SK-N-SH (cell line): ENCODE data around the gene TAS2R31. TPM values are rescaled to one million over a fixed set of nuclear protein-coding genes. Genes with fewer than 3 reads are reported as not detected.
"Not testable (repeated sequence)": the region's sequence is repeated elsewhere in the genome, so short reads cannot be mapped to it uniquely, and the experiment has no call there.

Experiments used
- CTCF ChIA-PET: fragments of 300-600, 350-600 bp; formaldehyde crosslinking; extraction: SDS; loops from one replicate; lab custom pipeline; 2021; lab: Yijun Ruan, JAX
- POLR2A ChIA-PET: fragments of 350-600 bp; sonication (Branson Sonifier 250); formaldehyde crosslinking; extraction: SDS; loops from one replicate; lab custom pipeline; 2020; ENCODE audit warnings: antibody characterized with exemption, inconsistent platforms; lab: Yijun Ruan, JAX
- DNase-seq: peaks from one replicate; pipeline ENCODE4 v3.0.0; 2012
- H2AFZ ChIP-seq: fragments of 200-600 bp; sonication (generic); 2 replicates; pipeline ENCODE4 v1.8.1; 2016; ENCODE audit warnings: antibody characterized with exemption, mild to moderate bottlenecking, low read depth
- H3F3A ChIP-seq: fragments of 200-600 bp; sonication (generic); replicated peaks from 2 replicates; pipeline ENCODE3; 2016; ENCODE audit warnings: antibody characterized with exemption, mild to moderate bottlenecking; ENCODE audit not compliant: insufficient read depth
- H3K27ac ChIP-seq, 2 experiments: fragments of 200-500 bp in 1 of 2; fragments of 200-600 bp in 1 of 2; sonication (Bioruptor generic) in 1 of 2; sonication (generic), shearing (Covaris generic) in 1 of 2; 2 replicates each; pipeline versions ENCODE4 v1.5.1 to v1.6.1; 2014 to 2016; ENCODE audit warnings: low read depth in 2 of 2, inconsistent platforms in 1 of 2, low read length in 1 of 2, mild to moderate bottlenecking in 1 of 2, mixed read lengths in 1 of 2
- H3K27me3 ChIP-seq: fragments of 200-600 bp; sonication (generic), shearing (Covaris generic); 2 replicates; pipeline ENCODE4 v1.6.1; 2016; ENCODE audit warnings: mixed run types; ENCODE audit not compliant: insufficient read depth
- H3K36me3 ChIP-seq, 2 experiments: fragments of 200-500 bp in 1 of 2; fragments of 200-600 bp in 1 of 2; sonication (Bioruptor generic) in 1 of 2; sonication (generic) in 1 of 2; replicated peaks in 1 of 2; 2 replicates each; pipeline versions ENCODE3 to v1.5.1; 2014 to 2016; ENCODE audit warnings: low read length in 1 of 2, mild to moderate bottlenecking in 1 of 2; ENCODE audit not compliant: insufficient read depth in 2 of 2, control insufficient read depth in 1 of 2
- H3K4me1 ChIP-seq, 2 experiments: fragments of 200-500 bp in 1 of 2; fragments of 200-600 bp in 1 of 2; sonication (Bioruptor generic) in 1 of 2; sonication (generic), shearing (Covaris generic) in 1 of 2; 2 replicates each; pipeline versions ENCODE4 v1.5.1 to v1.6.1; 2014 to 2016; ENCODE audit warnings: low read depth in 1 of 2, low read length in 1 of 2, mixed run types in 1 of 2; ENCODE audit not compliant: insufficient read depth in 2 of 2, control insufficient read depth in 1 of 2
- H3K4me2 ChIP-seq: fragments of 200-600 bp; sonication (generic), shearing (Covaris generic); 2 replicates; pipeline ENCODE4 v1.6.1; 2017; ENCODE audit warnings: mixed run types
- H3K4me3 ChIP-seq, 2 experiments: fragments of 200-500 bp in 1 of 2; fragments of 200-600 bp in 1 of 2; sonication (Bioruptor generic) in 1 of 2; sonication (generic), shearing (Covaris generic) in 1 of 2; 2 replicates each; pipeline versions ENCODE4 v1.5.1 to v1.8.1; 2014 to 2016; ENCODE audit warnings: low read depth in 2 of 2, inconsistent platforms in 1 of 2, low read length in 1 of 2, mild to moderate bottlenecking in 1 of 2, mixed read lengths in 1 of 2, moderate library complexity in 1 of 2
- H3K79me2 ChIP-seq: fragments of 200-600 bp; sonication (generic); 2 replicates; pipeline ENCODE4 v1.8.1; 2017; ENCODE audit warnings: mild to moderate bottlenecking; ENCODE audit not compliant: insufficient read depth
- H3K9ac ChIP-seq: fragments of 200-600 bp; sonication (generic); 2 replicates; pipeline ENCODE4 v1.6.1; 2017; ENCODE audit warnings: mixed run types
- H3K9me2 ChIP-seq: fragments of 200-600 bp; sonication (generic); 2 replicates; pipeline ENCODE4 v1.6.1; 2017; ENCODE audit warnings: mixed run types
- H3K9me3 ChIP-seq: fragments of 200-600 bp; sonication (generic); 2 replicates; pipeline ENCODE4 v1.6.1; 2017; ENCODE audit warnings: mixed run types, mild to moderate bottlenecking, moderate library complexity
- H4K20me1 ChIP-seq: fragments of 200-600 bp; sonication (generic); 2 replicates; pipeline ENCODE4 v1.6.1; 2017; ENCODE audit warnings: mild to moderate bottlenecking, mixed run types; ENCODE audit not compliant: insufficient read depth
- CHD2 ChIP-seq: fragments of 150-350 bp; IDR thresholded peaks from 2 replicates; pipeline ENCODE4 v1.6.1; 2018; ENCODE audit warnings: low read length; ENCODE audit not compliant: partially characterized antibody
- ELF1 ChIP-seq: IDR thresholded peaks from 2 replicates; pipeline ENCODE4 v1.4.0; 2012
- FOXJ3 ChIP-seq: sonication (generic); formaldehyde crosslinking; IDR thresholded peaks from 2 replicates; pipeline ENCODE4 v1.5.1; 2020; ENCODE audit warnings: mild to moderate bottlenecking, missing genetic modification reagents
- JUND ChIP-seq: IDR thresholded peaks from 2 replicates; pipeline ENCODE4 v1.4.0; 2012
- MEF2A ChIP-seq: IDR thresholded peaks from 2 replicates; pipeline ENCODE4 v1.4.0; 2012; ENCODE audit warnings: low read depth, borderline replicate concordance
- MXI1 ChIP-seq: IDR thresholded peaks from 2 replicates; pipeline ENCODE4 v1.6.1; 2012; ENCODE audit warnings: mild to moderate bottlenecking, low read depth, low read length, improper control_type of control experiment
- NFIC ChIP-seq: IDR thresholded peaks from 2 replicates; pipeline ENCODE4 v1.4.0; 2012; ENCODE audit warnings: borderline replicate concordance
- PBX3 ChIP-seq: IDR thresholded peaks from 2 replicates; pipeline ENCODE4; 2012
- RCOR1 ChIP-seq: fragments of 150-350 bp; IDR thresholded peaks from 2 replicates; pipeline ENCODE4 v1.6.1; 2017; ENCODE audit warnings: antibody characterized with exemption, low read length
- RFX5 ChIP-seq: IDR thresholded peaks from 2 replicates; pipeline ENCODE4 v1.6.1; 2012; ENCODE audit warnings: mild to moderate bottlenecking, improper control_type of control experiment, low read length
- SIN3A ChIP-seq: IDR thresholded peaks from 2 replicates; pipeline ENCODE4 v1.6.1; 2012; ENCODE audit warnings: low read depth, mild to moderate bottlenecking, low read length, moderate library complexity, borderline replicate concordance
- TCF12 ChIP-seq: IDR thresholded peaks from 2 replicates; pipeline ENCODE4 v1.4.0; 2012
- USF2 ChIP-seq: fragments of 150-350 bp; IDR thresholded peaks from 2 replicates; pipeline ENCODE4 v1.6.1; 2017; ENCODE audit warnings: antibody characterized with exemption, low read length, low read depth, borderline replicate concordance
- YY1 ChIP-seq: IDR thresholded peaks from 2 replicates; pipeline ENCODE4 v1.4.0; 2012; ENCODE audit warnings: low read depth, mild to moderate bottlenecking
- WGBS: methylation state at CpG from one replicate; pipeline ENCODE4 v1.1.6; 2017; ENCODE audit warnings: low lambda C conversion rate; 5-methylcytosine and 5-hydroxymethylcytosine counted together
- polyA plus RNA-seq, 3 experiments: library from polyadenylated mRNA; depleted of rRNA; stranded (reverse); fragments of >200 nt; gene quantifications; 2 replicates each; pipeline ENCODE4 v1.2.3, GENCODE V29; 2012
- TF ChIP-seq, protein P1 (sequence below): IDR thresholded peaks from 2 replicates; pipeline ENCODE4 v1.6.1; 2012; ENCODE audit warnings: mild to moderate bottlenecking, low read depth, low read length, moderate library complexity
- TF ChIP-seq, protein P2 (sequence below): IDR thresholded peaks from 2 replicates; pipeline ENCODE4 v1.4.0; 2012; ENCODE audit warnings: low read depth

The TAS2R31 gene
- polyA plus RNA-seq, 1 of the 3 experiments (the other 2 are of a cell fraction) = 0.16 TPM

DNA sequence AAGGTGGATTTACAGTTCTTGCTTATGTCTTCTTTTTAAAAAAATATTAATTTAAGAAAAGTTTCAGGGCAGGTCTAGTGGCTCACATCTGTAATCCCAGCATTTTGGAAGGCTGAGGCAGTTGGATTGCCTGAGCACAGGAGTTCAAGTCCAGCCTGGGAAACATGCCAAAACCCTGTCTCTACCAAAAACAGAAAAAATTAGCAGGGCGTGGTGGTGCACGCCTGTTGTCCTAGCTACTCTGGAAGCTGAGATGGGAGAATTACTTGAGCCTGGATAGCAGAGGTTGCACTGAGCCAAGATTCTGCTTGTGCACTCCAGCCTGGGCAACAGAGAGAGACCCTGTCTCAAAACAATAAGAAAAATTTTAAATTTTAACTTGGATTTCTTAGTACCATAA lies 36.3 kb upstream of the TAS2R31 start (continued):
- no peak for TF ChIP-seq YY1
- no peak for TF ChIP-seq PBX3
- TF ChIP-seq, all 33 proteins: peak for 0

DNA sequence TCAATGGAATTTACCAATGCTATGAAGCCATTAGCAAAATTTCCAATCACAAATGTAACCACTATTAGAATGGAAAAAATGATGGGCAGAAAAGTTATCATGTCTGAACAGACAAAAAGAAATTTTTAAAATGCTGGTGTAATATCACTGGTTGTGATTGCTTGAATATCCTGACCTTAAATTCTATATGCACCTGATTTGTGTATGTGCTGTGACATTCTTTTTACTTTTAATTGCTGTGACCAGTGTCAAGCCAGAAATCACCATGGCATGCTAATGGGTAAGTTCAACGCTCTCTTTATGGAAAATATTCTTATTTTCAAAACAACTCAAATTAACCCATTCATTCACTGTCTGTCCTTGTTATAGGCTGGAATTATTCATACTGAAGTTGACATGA lies 31.0 kb upstream of the TAS2R31 start, which contains the start of gene TAS2R46:
TSS of gene TAS2R46 (minus strand) at position 101 of the 400 bp plus-strand sequence. CDS start at position 101, 0 bp downstream.
- 100% methylated on average over 1 of the region's 1 CpG for WGBS
- CTCF ChIA-PET, H3K9ac ChIP-seq: not testable (repeated sequence)

GRCh38 chr12:11059784-11060183 lies 28.6 kb upstream of the TAS2R31 start:
- Histone ChIP-seq H3K9me2 (no peaks in the 10 kb centered on the region), H4K20me1 (peaks cover 11% of the 10 kb centered on the region; the same call in 1 of the 2 replicates), H3K27me3 (no peaks in the 10 kb centered on the region), H3K9ac (no peak overlapping the region), H3K27ac (no peak overlapping the region), H3F3A (no peaks in the 10 kb centered on the region), H3K4me3 (no peak overlapping the region), H3K36me3 (peaks cover 2 to 4% of the 10 kb centered on the region in 2 experiments), H3K4me2 (no peak overlapping the region), H3K9me3 (no peaks in the 10 kb centered on the region), H3K79me2 (peaks cover 49% of the 10 kb centered on the region; the same call in 1 of the 2 replicates), H3K4me1 (peaks cover 0 to 6% of the 10 kb centered on the region in 2 experiments; a peak in 2 of 4 replicates), H2AFZ (no peak overlapping the region)
- DNase-seq = no peak
- TF ChIP-seq SIN3A (no peak), RCOR1 (no peak), FOXJ3 (CRISPR knock-in tag) (no peak), YY1 (no peak), USF2 (no peak), MEF2A (no peak), RFX5 (no peak), NFIC (no peak), JUND (no peak), TCF12 (no peak), CHD2 (no peak), MXI1 (no peak), ELF1 (no peak)
- TF ChIP-seq, protein P1, sequence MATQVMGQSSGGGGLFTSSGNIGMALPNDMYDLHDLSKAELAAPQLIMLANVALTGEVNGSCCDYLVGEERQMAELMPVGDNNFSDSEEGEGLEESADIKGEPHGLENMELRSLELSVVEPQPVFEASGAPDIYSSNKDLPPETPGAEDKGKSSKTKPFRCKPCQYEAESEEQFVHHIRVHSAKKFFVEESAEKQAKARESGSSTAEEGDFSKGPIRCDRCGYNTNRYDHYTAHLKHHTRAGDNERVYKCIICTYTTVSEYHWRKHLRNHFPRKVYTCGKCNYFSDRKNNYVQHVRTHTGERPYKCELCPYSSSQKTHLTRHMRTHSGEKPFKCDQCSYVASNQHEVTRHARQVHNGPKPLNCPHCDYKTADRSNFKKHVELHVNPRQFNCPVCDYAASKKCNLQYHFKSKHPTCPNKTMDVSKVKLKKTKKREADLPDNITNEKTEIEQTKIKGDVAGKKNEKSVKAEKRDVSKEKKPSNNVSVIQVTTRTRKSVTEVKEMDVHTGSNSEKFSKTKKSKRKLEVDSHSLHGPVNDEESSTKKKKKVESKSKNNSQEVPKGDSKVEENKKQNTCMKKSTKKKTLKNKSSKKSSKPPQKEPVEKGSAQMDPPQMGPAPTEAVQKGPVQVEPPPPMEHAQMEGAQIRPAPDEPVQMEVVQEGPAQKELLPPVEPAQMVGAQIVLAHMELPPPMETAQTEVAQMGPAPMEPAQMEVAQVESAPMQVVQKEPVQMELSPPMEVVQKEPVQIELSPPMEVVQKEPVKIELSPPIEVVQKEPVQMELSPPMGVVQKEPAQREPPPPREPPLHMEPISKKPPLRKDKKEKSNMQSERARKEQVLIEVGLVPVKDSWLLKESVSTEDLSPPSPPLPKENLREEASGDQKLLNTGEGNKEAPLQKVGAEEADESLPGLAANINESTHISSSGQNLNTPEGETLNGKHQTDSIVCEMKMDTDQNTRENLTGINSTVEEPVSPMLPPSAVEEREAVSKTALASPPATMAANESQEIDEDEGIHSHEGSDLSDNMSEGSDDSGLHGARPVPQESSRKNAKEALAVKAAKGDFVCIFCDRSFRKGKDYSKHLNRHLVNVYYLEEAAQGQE = no peak
- TF ChIP-seq, protein P2, sequence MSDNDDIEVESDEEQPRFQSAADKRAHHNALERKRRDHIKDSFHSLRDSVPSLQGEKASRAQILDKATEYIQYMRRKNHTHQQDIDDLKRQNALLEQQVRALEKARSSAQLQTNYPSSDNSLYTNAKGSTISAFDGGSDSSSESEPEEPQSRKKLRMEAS = no peak
- ChIA-PET POLR2A (no interaction called here), CTCF (no interaction called here)

More for the DNA sequence above, 31.0 kb upstream of the TAS2R31 start, which contains the start of gene TAS2R46:
- Histone ChIP-seq H3K79me2 (peaks cover 36% of the 10 kb centered on the region; the same call in 1 of the 2 replicates), H4K20me1 (peaks cover 11% of the 10 kb centered on the region; the same call in 1 of the 2 replicates)
- H3K27ac ChIP-seq, H3K9me2 ChIP-seq, H3K27me3 ChIP-seq, H3K4me1 ChIP-seq, H3K36me3 ChIP-seq, H2AFZ ChIP-seq, H3F3A ChIP-seq, H3K4me3 ChIP-seq, H3K9me3 ChIP-seq, DNase-seq, H3K4me2 ChIP-seq, POLR2A ChIA-PET: not testable (repeated sequence)
